ENCODE results near the gene ATP5F1B. TPM values are rescaled to one million over a fixed set of nuclear protein-coding genes. Genes with fewer than 3 reads are reported as not detected.

The ATP5F1B gene
- total and polyA plus RNA-seq, 9 of the 15 experiments (the other 6 are each of a cell fraction or from before 2014, with no cell fraction given) = 908 to 3,125 (median 1,482) TPM

GRCh38 chr12:56688129-56688845 is 42.5 kb upstream of the ATP5F1B start, which contains the start of gene PTGES3 (continued):
- TF ChIP-seq EGR1 (conservative IDR thresholded peaks at IDR 0.05) (peak; percentile 87), ZNF655 (CRISPR knock-in tag; IDR thresholded peaks at IDR 0.05) (no peak), SMAD1 (IDR thresholded peaks at IDR 0.05; ENCODE audit: low read depth, low read length, partially characterized antibody) (peak; percentile 94), ZNF57 (CRISPR knock-in tag; IDR thresholded peaks at IDR 0.05) (no peak), ZNF24 (IDR thresholded peaks at IDR 0.05) (no peak), PRDM10 (IDR thresholded peaks at IDR 0.05; ENCODE audit: partially characterized antibody) (peak; percentile 38), HIVEP1 (CRISPR knock-in tag; IDR thresholded peaks at IDR 0.05) (peak; percentile 12; the same call in 1 of the 2 replicates), ATF7 (IDR thresholded peaks at IDR 0.05) (peak; percentile 72), HNRNPL (IDR thresholded peaks at IDR 0.05; ENCODE audit: low read depth, low read length) (0 out of 2 replicates have a peak, but pooled peaks have one; percentile 43), TBL1XR1 (IDR thresholded peaks at IDR 0.05; ENCODE audit: low read length in 2 of 2) (peak in 1 of 2 experiments; percentile 46; a peak in 1 of 4 replicates), XRCC4 (IDR thresholded peaks at IDR 0.05; ENCODE audit: extremely low read depth, insufficient read depth, insufficient read length) (no peak), CSDE1 (IDR thresholded peaks at IDR 0.05) (peak in 1 of 2 experiments; percentile 61; a peak in 2 of 4 replicates), SMARCB1 (IDR thresholded peaks at IDR 0.05; ENCODE audit: insufficient read length, low read depth) (no peak), TAF1 (IDR thresholded peaks at IDR 0.05; ENCODE audit: control insufficient read depth, extremely low read depth, insufficient read depth, low read length, severe bottlenecking) (peak; percentile 94), MYC (IDR thresholded peaks at IDR 0.05; ENCODE audit: low read depth, low read length) (peak; percentile 99), MYC (CRISPR knock-in tag; IDR thresholded peaks at IDR 0.05; ENCODE audit: borderline replicate concordance, low read depth) (peak; percentile 60; the same call in 1 of the 2 replicates), MED1 (CRISPR knock-in tag; IDR thresholded peaks at IDR 0.05; ENCODE audit: borderline replicate concordance) (no peak)
- TF ChIP-seq, protein P1, sequence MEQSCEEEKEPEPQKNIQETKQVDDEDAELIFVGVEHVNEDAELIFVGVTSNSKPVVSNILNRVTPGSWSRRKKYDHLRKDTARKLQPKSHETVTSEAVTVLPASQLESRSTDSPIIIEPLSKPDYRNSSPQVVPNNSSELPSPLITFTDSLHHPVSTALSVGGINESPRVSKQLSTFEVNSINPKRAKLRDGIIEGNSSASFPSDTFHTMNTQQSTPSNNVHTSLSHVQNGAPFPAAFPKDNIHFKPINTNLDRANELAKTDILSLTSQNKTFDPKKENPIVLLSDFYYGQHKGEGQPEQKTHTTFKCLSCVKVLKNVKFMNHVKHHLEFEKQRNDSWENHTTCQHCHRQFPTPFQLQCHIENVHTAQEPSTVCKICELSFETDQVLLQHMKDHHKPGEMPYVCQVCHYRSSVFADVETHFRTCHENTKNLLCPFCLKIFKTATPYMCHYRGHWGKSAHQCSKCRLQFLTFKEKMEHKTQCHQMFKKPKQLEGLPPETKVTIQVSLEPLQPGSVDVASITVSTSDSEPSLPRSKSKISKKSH (CRISPR knock-in tag; IDR thresholded peaks at IDR 0.05) = no peak
- TF ChIP-seq, protein P2, sequence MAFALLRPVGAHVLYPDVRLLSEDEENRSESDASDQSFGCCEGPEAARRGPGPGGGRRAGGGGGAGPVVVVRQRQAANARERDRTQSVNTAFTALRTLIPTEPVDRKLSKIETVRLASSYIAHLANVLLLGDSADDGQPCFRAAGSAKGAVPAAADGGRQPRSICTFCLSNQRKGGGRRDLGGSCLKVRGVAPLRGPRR (CRISPR knock-in tag; IDR thresholded peaks at IDR 0.05) = 0 out of 2 replicates have a peak, but pooled peaks have one; percentile 34
- TF ChIP-seq, protein P3, sequence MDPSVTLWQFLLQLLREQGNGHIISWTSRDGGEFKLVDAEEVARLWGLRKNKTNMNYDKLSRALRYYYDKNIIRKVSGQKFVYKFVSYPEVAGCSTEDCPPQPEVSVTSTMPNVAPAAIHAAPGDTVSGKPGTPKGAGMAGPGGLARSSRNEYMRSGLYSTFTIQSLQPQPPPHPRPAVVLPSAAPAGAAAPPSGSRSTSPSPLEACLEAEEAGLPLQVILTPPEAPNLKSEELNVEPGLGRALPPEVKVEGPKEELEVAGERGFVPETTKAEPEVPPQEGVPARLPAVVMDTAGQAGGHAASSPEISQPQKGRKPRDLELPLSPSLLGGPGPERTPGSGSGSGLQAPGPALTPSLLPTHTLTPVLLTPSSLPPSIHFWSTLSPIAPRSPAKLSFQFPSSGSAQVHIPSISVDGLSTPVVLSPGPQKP (CRISPR knock-in tag; IDR thresholded peaks at IDR 0.05) = no peak
